DMS53 (cell line): ENCODE measurements around the gene NPIPB9.
"Not testable (repeated sequence)": the region's sequence is repeated elsewhere in the genome, so short reads cannot be mapped to it uniquely, and the experiment has no call there.

Experiments
- DNase-seq: peaks from one replicate; lab custom pipeline; 2025; lab: John Stamatoyannopoulos, UW

NPIPB9 gene

DNA sequence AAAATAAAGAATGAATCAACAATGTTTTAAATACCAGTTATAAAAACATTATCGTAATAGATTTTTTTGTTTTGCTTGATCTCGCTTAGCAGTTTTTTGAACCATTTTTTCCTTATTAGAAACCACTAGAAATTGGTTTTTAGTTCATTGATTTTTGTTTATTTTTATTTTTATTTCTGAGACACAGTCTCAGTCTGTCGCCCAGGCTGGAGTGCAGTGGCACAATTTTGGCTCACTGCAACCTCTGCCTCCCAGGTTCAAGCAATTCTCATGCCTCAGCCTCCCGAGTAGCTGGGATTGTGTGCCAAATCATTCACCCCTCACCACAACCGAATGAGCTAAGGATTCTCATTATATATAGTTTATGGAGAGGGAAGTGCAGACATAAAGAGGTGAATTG is at the start of gene NPIPB9:
Gene NPIPB9 (plus strand): TSS at position 301 of the 400 bp plus-strand sequence.
- DNase-seq = not testable (repeated sequence)

DNA sequence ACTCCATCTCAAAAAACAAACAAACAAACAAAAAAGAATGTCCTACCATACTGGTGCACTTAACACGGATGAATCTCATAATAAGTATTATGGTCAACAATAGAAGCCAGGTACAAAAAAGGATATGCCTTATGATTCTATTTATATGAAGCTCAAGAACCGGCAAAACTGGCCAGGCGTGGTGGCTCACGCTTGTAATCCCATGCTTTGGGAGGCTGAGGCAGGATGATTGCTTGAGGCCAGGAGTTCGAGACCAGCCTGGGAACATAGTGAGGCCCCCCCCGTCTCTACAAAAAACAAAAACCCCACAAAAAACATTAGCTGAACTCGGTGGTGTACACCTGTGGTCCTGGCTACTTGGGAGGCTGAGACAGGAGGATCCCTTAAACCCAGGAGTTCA is 47.3 kb upstream of the NPIPB9 start:
- not testable (repeated sequence) for DNase-seq

DNA sequence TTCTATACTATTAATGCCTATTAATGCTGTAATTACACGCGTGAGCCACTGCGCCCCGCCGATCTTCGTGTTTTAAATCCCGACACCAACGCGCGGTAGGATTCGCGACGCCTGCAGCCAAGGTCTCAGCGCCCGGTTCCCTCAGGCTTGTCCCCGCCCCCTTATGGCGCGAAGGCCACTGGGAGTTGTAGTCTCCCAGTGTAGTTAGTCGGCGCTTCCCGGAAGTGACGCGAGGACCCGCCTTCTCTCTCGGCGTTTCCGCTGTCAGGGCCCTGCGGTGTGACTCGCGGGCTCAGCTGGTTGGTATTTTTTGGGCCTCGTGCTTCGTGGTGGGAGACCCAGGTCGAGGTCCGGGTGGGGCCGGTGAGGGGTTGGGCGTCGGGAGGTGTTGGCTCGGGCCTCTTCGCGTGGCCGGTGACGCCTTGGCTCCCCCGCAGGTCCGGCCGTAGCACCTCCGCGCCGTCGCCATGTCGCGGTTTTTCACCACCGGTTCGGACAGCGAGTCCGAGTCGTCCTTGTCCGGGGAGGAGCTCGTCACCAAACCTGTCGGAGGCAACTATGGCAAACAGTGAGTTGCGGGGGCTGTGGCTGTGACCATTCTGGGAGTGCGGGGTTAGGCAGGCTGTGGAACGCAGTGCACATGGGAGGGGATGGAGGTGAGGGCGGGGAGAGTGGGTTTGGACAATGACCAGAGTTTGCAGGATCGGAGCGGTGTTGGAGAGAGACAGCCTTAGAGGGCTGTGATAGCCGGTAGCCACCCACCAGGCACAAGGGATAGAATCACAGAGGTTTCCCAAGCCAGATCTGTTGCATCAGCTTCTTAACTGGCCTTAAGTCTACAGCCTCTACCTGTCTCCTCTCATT is 40.1 kb upstream of the NPIPB9 start, which contains the start of gene EIF3C:
Gene EIF3C (plus strand): TSS at position 245 of the 864 bp plus-strand sequence. CDS start 223 bp downstream, at position 468.
- DNase-seq = not testable (repeated sequence)

DNA sequence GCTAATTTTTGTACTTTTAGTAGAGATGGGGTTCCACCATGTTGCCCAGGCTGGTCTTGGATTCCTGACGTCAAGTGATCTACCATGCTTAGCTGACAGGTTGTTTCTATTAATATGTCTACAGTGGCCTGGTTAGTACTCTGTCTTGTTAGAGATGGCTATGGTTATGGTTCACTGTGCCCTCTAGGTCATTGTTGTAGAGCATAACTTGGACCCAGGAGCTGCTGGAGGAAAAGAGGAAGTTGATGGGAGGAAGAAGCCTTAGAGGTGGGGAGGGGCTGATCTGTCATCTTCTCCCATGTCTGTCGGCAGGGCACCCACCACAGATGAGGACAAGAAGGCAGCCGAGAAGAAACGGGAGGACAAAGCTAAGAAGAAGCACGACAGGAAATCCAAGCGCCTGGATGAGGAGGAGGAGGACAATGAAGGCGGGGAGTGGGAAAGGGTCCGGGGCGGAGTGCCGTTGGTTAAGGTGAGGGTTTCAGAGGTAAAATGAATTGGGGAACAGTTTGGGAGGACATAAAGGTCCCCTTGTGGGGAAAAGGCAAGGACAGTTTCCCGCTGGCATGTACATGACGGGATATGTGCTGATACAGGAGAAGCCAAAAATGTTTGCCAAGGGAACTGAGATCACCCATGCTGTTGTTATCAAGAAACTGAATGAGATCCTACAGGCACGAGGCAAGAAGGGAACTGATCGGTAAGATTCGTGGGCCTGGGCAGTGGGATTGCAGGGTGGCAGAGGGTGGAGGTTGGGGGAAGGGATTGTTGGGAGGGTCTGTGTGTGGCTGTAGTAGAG is 28.5 kb upstream of the NPIPB9 start:
- DNase-seq = not testable (repeated sequence)

DNA sequence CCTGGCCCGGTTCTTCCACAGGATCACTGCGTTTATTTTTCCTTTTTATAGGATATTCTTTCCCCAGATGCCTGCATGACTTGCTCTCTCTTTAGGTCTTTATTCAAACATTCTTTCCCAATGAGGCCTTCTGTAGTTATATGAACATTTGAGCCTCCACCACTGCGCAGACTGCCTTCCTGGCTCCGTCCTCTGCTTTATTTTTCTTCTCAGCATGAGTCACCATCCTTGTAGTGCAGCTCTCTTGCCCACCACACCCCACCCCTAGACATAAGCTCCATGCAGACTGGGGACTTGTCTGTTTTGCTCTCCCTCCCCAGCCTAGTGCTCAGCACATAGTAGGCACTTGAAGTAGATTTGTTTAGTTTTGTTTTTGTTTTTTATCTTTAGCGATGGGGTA is 20.3 kb upstream of the NPIPB9 start:
- not testable (repeated sequence) for DNase-seq

DNA sequence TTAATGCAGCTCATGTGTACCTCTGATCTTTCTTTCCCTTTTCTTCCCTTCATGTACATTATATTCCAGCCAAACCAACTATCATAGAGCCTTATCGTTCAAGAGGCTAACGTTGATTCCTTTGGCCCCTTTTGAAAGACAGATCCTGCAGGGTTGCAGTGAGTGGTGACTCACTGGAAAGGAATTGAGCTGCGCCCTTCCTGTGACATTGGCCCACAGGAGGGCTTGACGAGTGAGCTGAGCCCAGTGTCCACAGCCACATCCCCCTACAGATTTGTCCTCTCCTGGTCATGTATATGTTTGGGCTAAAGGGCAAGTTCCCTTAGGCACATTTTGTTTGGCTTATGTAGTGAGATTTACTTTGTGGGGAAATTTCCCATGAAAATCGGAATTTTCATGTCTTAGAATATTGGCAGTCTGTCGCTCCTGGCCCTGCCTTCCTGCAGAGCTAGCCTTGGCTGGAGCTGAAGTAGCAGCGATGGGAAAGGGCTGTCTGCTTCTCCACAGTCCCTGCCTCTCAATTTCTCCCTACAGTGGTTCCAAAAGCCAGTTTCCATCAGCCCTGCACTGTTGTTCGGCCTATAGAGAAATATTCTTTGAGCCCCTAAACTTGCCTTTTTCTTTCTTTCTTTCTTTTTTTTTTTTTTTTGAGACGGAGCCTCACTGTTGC is 19.0 kb upstream of the NPIPB9 start:
- DNase-seq = not testable (repeated sequence)

DNA sequence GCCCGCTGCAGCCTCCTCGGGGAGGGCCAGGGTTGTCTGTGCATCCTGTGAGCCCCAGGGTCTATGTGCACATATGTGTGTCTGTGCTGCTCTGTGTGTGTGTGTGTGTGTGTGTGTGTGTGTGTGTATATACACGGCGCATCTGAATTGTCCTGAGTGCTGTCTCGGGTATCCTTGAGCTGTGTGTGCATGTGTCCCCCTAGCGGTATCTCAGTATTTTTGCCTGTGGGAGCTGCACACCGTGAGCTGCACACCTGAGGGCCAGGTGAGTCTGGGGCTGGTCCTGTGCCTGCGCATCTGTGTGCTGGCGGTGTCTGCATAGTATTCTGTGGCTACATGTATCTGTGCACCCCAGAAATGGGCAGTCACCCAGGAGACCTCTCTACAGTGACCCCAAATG is 11.8 kb upstream of the NPIPB9 start:
- DNase-seq = not testable (repeated sequence)

DNA sequence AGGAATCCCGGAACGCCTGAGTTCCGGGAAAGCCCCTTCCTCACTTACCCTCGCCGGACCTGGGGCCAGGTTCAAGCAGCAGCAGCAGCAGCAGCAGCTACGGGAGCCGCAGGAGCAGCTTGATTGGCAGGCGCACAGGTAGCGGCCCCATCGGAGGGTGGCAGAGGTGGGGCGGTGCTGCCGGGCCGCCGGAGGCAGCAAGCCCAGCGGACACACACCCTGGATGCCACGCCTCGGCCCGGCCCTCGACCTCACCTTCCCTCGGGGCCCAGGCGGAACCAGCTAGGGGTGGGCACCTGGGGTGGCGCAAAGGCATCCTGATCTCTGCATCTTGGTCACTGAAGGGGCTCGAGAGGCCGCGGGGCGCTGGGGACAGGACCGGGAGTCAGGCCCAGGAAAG is 11.0 kb upstream of the NPIPB9 start:
- not testable (repeated sequence) for DNase-seq

DNA sequence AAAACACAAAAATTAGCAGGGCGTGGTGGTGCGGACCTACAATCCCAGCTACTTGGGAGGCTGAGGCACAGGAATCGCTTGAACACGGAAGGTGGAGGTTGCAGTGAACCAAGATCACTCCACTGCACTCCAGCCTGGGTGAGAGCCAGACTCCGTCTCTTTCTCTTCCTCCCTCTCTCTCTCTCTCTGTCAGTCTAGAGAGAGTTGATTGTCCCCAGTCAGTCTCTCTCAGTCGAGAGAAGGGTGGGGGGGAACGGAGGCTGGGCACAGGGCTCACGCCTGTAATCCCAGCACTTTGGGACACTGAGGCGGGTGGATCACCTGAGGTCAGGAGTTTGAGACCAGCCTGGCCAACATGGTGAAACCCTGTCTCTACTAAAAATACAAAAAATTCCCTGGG is 10.3 kb upstream of the NPIPB9 start:
- DNase-seq = not testable (repeated sequence)

DNA sequence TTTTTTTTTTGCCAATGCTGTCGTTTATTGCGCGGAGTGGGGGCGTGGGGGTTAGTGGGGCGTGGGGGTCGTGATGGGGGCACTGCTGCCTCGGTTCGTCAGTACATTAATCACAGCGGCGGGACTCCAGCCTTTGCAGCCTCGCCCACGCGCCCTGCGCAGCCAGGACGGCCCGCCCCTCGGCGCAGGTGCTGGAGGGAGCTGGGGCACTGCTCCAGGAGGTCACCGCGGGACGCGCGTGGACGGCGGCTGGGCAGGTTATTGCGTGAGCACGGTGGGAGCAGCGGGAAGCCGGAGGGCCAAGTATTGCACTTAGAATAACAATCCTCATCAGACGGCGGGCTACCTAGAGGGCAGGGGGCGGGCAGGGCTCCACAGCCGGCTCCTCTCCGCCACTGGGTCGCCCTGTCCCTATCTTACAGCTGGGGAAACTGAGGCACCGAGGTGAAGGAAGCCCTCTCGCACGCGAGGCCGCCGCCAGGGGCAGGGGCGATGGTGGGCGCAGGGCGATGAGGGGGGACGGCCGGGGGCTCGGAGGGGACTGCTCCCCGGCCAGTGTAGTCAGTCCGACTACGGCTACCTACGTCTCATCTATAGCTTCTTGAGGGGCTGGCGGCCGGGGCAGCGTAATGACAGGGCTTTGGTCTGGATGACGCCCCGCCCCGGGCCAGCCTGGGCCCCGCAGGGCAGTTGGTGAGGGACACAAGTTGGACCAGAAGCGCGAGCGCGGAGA is 4.8 kb upstream of the NPIPB9 start:
- DNase-seq = not testable (repeated sequence)

DNA sequence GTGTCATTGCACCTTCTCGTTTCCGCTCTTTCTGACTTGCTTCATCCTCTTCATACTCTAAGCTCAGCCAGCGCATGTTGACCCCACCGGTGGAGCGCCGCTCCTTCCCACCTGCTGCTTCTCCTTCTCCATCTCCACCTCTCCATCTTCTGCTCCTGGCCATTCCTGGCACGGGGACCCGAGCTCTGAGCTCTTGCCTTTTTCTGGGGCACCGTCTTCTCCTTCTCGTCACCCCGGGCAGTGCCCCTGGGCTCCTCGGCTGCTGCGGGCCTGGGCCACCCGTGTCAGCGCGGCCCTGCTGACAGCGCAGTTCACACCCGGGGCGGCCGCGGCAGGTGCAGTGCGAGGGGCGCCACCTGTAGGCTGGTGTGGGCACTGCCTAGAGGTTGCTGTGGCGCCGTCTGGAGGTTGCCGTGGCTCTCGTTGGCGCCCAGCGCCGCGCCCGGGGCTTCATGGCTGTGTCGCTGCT is 1.6 kb upstream of the NPIPB9 start:
- DNase-seq = not testable (repeated sequence)

DNA sequence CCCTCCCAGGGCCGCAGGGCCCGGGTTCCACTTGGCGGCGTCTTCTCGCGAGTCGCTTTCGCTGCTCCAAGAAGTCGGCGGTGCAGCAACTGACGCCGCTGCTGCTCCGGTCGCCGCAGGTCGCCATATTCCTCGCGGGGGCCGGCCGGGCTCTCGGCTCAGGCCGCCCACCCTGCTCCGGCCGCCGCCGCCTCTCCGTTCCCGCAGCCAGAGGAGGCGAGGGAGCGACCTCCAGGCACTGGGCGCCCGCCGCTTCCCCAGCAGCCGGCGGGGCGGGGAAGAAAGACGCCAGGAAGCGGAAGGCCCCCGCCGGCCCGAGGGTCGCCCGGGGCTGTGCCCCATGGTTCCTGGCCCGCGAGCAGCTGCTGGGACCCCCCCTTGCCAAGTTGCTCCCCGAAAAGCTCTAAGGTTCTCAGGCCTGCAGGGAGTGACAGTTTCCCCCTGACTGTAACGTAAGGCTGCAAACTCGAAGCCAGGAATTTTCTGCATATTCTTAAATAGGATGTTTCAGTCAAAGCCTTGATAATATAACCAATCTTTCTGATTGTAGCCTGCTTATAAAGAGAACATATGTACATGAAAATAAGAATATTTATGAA is 1.0 kb upstream of the NPIPB9 start:
- not testable (repeated sequence) for DNase-seq

DNA sequence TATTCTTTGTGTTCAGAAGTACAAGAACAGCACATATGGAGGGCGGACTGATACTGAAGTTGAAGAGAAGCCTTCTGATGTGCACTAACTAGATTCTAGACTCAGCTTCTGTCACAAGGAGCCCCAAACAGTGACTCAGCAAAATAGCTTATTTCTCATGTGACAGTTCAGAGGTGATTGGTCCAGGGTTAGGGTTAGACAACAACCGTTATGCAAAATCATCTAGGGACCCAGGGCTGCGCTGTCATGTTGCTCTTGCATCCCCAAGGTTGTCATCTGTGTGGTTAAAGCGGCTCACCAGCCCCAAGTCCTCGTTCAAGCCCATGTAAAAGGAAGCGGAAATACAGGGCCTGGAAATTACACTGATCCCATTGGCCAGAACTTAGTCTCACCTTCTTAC is 30.1 kb downstream of the NPIPB9 start:
- not testable (repeated sequence) for DNase-seq

DNA sequence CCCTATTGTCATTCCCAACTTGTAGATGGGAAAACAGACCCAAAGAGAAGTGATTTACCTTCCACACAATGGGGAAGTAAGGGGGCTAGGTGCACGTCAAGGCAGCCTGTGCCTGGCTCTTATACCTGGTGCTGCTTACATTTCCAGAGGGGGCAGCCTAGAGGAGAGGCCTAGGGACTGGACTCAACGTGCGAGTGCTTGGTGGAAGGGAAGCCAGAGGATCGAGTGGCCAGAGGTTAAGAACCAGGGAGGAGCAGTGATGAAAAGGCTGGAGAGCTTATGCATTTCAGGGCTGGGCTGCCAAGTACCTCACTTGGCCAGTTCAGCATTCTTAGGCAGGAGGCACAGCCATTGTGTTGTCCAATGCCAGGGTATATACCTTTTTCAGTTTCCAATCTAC is 30.8 kb downstream of the NPIPB9 start:
- not testable (repeated sequence) for DNase-seq

DNA sequence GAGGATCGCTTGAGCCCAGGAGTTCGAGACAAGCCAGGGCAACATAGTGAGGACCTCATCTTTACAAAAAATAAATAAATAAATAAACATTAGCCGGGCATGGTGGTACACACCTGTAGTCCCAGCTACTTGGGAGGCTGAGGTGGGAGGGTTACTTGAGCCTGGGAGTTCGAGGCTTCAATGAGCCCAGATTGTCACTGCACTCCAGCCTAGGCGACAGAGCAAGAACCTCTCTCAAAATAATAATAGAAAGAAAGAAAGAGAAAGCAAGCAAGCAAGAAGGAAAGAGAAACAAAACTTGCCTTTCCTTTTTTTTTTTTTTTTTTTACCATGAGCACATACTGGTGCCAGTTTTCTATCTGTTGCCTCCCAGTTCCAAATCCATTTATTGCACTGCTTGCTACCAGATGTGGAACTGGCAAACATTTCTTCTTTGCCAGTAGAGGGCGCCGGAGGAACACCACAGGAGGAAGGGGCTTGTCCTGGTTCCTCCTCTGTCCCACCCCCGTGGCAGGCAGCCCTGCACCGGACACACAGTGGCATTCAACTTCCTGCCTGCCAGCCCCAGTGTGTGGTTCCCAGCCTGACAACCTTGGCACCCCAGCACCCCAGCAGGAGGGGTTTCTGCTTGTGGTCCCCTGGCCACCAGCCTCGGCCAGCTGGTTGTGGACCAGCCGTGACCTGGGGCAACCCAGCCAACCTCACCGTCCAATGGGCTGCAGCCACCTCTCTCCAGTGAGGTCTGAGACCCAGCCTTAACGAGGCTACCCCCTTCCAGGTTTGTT is 50.8 kb downstream of the NPIPB9 start:
- DNase-seq = peak; percentile 75

DNA sequence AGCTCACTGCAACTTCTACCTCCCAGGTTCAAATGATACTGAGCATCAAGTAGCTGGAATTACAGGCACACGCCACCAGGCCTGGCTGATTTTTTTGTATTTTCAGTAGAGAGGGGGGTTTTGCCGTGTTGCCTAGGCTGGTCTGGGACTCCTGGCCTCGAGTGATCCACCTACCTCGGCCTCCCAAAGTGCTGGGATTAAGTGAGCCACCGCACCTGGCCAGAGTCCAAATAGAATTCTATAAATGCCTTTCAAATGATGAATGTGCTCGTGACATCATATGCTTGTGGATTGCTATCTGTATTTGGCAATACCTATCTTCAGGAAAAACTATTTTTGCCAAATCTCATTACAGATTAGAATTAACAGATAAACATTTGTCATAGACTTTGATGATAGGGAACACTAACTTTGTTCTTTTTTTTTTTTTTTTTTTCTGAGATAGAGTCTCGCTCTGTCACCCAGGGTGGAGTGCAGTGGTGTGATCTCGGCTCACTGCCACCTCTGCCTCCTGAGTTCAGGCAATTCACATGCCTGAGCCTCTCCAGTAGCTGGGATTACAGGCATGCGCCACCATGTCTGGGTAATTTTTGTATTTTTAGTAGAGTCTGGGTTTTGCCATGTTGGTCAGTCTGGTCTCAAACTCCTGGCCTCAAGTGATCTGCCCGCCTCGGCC is 56.0 kb downstream of the NPIPB9 start:
- not testable (repeated sequence) for DNase-seq

DNA sequence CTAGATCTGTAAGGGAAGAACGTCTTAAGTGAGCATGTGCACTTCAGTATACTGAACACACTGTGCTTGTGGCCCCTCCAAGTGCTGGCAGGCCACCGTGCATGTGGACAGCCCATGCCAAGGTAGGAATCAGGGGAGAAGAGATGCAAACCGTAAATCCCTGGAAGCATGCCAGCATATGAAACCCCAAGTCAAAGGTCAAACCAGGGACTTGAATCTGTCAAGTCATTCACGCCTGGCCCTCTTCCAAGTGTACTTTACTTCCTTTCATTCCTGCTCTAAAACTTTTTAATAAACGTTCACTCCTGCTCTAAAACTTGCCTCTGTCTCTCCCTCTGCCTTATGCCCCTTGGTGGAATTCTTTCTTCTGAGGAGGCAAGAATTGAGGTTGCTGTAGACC is 68.4 kb downstream of the NPIPB9 start:
- DNase-seq = no peak

DNA sequence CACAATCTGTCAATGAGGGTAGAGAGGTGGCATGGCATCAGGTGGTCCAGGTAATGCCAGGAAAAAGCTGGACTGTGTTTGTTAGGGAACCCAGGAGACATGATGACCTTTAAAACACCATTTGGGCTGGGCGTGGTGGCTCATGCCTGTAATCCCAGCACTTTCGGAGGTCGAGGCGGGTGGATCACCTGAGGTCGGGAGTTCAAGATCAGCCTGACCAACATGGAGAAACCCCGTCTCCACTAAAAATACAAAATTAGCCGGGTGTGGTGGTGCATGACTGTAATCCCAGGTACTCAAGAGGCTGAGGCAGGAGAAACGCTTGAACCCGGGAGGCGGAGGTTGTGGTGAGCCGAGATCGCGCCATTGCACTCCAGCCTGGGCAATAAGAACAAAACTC is 69.0 kb downstream of the NPIPB9 start:
- not testable (repeated sequence) for DNase-seq

DNA sequence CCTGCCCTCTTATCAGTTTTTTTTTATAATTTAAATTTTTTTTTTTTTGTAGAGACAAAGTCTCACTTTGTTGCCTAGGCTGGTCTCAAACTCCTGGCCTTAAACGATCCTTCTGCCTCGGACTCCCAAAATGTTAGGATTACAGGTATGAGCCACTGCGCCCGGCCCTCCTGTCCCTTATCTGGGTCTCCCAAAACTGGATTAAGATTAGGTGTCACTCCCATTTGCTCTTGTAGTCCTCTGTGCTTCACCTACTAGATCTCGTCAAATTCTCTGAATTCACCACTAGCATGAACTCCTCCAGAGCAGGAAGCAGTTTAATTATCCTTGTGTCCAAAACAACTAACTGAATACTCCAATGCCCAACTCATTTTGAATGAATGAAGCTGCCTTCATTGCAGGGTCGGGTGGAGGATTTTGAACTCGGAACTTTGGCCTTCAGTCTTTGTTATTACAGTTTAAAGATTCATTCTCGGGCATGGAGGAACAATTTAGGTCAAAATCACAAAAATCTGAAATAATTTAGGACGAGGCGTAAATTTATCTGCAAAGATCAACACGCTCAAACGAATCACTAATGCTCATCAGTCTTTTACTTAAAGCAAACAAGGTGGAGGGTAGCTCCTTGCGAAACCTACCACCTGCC is 70.4 kb downstream of the NPIPB9 start:
- DNase-seq = peak; percentile 19
